HT1080 (cell line): ENCODE results near the gene NKD1. TPM values are rescaled to one million over a fixed set of nuclear protein-coding genes. Genes with fewer than 3 reads are reported as not detected.
A peak's percentile ranks its signal among the peaks of the same experiment; 100 is the strongest.

ENCODE experiments used
- DNase-seq: peaks from one replicate; pipeline ENCODE4 v3.0.0-alpha.2; 2015; ENCODE audit warnings: low read depth
- total RNA-seq: library from RNA; depleted of rRNA; stranded (reverse); fragments of >200 nt; shearing (Covaris generic); gene quantifications from 2 replicates; pipeline ENCODE4 v1.2.3, GENCODE V29; 2014

Gene NKD1
- total RNA-seq, 1 experiment from 2014 or later = 0.10 TPM

- no peak for DNase-seq
Observed at GRCh38 chr16:50519001-50519400, 29.2 kb upstream of the NKD1 start.

DNA sequence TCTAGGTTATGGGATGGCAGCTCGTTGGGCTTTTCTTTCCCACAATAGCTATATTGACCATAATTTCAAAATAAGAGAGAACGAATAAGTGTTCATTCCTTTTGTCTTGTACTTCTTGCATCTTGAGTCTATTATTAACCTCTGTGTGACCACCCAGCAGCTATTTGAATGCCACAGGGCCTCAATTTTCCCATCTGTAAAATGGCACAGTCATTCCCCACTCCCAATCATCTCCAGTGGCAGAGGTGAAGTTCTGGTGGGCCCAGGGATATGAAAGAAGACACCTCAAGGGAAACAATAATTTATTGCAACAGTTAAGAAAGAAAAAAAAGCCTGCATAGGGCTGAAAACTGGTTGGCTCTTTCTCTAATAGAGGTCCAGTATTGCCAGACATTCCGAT is 28.6 kb upstream of the NKD1 start:
- no peak for DNase-seq

GRCh38 chr16:50520451-50521245 is 27.5 kb upstream of the NKD1 start:
- DNase-seq = peak; percentile 8

DNA sequence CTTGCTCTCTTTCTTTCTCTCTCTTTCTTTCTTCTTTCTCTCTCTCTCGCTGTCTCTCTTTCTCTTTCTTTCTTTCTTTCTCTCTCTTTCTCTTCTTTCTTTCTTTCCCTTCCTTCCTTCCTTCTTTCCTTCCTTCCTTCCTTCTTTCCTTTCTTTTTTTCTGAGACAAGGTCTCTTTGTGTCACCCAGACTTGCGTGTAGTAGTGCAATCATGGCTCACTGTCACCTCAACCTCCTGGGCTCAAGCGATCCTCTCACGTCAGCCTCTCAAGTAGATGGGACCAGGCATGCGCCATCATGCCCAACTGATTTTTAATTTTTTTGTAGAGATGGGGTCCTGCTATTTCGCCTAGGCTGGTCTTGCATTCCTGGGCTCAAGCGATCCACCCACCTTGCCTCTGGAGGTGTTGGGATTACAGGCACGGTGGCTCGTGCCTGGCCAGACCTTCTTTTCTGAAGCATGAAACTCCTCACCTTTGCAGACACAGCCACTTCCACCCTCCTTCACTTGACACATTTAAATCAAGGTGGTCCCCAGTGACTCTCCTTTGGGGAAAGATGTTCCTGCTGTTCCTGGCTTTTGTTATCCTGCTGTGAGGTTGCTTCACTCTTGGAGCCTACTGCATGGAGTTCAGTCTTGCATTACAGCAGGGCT is 26.8 kb upstream of the NKD1 start:
- no peak for DNase-seq

DNA sequence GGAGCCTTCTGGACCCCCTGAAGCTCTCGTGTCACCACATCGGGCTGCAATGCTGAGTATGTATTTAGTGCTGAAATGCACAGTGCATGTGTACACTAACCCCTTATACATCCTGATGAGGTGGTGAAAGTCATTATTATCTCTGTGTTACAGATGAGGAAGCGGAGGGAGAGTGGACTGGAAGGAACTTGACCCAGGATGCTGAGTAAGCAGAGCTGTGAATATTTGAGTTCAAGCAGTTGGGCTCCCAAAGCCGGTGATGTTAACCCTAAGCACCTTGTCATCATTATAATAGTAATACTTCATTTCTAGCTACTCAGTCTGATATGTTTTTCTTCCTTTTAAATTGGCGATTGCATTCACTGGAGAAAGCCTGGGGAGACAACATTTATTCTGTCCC is 25.9 kb upstream of the NKD1 start:
- DNase-seq = no peak

DNA sequence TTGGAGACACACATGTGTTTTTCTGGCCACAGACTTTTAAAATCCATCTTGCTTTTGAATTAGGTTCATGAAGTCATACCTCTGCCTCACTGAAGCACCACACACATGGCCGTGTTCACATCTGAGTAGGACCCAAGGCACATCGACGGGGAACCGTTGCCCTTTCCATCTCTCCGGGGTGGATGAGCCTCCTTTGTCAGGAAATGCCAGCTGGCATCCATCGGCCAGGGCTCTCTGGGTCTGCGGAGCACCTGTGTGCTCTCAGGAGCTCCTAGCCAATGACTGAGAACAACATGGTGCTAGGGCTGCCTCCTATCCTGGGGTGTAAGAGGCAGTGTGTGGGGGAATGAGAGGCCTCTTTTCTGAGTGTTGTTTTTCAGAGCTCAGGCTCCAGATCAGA is 24.5 kb upstream of the NKD1 start:
- DNase-seq = no peak

DNA sequence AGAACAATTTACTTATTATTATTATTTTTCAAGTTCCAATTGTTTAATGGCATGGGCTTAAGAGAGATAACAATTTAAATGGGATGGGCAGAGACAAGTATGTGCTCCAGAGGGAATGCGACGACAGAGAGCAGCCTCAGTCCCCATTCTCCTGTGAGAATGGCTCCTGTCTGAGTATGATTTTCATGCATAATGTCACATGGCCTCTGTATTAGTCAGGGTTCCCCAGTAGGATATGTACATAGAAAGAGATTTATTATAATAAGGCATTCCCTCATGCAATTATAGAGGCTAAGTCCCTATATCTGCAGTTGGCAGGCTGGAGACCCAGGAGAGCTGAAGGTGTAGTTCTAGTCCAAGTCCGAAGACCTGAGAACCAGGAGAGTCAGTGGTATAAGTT is 22.9 kb upstream of the NKD1 start:
- no peak for DNase-seq

DNA sequence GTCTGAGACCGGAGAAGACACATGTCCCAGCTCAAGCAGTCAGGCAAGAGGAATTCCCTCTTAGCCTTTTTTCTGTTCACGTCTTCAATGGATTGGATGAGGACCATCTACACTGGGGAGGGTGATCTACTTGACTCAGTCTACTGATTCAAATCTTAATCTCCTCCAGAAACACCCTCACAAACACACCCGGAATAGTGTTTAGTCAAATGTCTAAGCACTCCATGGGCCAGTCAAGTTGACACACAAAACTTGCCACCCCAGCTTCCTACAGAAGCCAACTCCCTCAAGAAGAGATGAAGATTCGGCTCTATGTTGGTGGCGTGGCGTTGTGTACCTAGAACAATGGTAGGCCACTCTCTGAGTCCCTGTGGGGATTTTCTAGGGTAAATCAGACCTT is 22.5 kb upstream of the NKD1 start:
- no peak for DNase-seq

DNA sequence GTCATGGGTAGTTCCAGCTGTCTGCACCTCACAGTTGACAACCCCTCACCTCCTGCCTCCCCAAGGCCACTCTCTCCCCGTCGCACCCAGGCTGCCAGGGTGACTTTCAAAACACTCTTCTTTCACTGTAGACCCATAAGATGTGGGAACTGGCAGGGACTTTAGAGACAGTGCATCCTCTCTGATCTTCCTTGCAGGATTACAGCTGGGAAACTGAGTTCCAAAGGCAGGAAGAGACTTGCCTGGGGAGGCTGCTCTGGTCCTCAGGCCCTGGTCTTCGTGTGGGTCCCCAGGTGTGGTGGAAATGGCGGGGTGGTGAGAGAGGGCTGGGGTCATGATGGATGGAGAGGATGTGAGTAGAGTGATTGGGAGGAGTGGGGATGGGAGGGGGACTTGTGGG is 21.9 kb upstream of the NKD1 start:
- no peak for DNase-seq

DNA sequence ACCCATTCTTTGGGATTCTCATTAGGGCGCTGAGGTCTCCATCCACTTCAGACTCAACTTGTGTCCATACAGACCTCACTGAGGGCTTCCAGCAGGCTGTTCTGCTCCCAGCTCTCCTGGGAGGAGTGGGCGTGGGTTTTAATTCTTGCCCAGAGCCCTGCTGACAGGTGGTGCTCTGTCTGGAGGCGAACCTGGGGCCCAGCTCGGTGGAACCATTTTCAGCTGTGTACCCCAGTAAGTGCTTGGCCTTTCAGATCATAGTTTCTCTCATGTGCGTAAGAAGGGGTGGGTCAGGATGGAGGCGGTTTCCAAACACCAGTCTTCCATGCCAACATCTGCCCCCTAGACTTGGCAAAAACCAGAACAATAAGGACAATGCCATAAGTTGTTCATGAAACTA is 21.4 kb upstream of the NKD1 start:
- no peak for DNase-seq

GRCh38 chr16:50528820-50529219 is 19.4 kb upstream of the NKD1 start:
- no peak for DNase-seq

- DNase-seq = no peak
Observed at GRCh38 chr16:50529334-50529733, 18.9 kb upstream of the NKD1 start.

DNA sequence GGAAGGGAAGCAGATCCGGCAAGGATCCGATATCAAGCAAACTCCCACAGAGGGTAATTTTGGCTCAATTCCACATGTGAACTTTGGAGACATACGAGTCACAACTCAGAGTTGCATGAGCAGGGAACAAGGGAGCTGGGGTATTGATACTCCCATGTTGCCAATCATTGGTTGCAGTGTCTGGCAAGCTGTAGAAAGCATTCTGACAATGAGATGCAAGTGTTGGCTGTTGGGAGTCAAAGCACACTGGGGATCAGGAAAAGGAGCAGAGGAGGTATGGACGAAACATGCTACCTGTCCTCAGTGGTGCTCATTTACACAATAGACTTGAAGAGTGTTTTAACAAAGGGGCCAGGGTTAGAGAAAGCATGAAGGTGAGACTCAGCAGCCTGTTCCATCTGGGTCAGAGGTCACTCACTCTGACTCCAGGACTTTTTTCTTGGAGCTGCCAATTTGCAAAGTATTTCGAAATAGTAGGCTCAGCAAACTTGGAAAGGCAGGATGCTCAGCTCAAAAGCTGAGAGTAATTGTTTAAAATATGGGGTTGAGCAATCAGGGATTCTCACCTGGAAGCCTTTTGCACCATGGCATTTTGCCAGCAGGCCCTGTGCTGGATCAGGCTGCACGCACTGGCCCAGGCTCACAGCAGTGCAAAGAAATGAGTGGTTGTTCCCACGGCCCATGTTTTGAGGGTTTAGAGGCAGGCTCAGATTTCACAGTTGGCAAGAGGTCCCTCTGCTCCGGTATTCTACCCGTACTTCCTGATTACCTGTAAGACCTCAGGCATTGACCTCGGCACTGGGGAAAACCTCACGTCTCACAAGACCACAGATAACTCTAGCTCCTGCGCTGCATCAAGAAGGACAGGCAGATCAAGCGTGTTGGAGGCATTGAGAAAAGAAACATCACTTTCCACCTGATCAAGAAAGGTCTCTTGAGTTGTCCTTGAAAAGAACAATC is 17.6 kb upstream of the NKD1 start:
- DNase-seq = no peak

- no peak for DNase-seq
Observed at GRCh38 chr16:50531359-50531758, 16.8 kb upstream of the NKD1 start.

- no peak for DNase-seq
Observed at GRCh38 chr16:50531901-50532300, 16.3 kb upstream of the NKD1 start.

GRCh38 chr16:50532576-50532975 is 15.6 kb upstream of the NKD1 start:
- DNase-seq = no peak

DNA sequence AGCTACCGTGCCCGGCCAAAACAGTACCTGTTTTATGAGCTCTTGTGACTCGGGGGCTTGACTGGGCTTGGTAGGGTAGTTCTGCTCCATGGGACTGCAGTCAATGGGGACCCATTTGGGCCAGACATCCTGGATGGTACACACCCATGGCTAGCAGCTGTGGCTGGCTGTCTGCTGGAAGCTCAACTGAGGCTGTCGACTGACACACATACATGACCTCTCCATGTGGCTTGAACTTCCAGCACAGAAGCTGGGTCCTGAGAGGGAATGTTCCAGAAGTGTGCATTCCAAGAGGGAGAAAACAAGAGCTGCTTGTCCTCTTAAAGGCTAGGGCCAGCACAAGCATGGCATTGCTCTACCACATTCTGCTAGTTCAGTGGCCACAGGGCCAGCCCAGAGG is 14.9 kb upstream of the NKD1 start:
- DNase-seq = no peak

- no peak for DNase-seq
Observed at GRCh38 chr16:50534091-50534490, 14.1 kb upstream of the NKD1 start.

DNA sequence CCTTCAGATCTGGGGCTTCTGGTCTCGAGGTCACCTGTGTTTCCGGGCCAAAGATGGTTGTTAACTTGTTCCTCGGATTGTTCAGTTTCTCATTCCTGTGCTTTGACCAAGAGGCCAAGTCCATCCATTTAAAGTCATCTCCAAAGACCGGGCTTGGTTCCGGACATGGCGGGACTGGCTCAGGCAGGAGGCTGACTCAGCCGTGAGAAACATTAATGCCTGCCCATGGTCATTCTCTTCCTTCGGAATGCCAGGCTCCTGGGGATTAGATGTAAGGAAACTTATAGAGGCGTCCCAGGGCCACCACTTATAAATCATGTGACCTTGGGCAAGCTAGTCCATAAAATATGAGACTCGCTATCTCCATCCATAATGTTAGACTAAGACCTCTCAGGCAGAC is 13.6 kb upstream of the NKD1 start:
- no peak for DNase-seq

GRCh38 chr16:50534958-50535357 is 13.2 kb upstream of the NKD1 start:
- no peak for DNase-seq

DNA sequence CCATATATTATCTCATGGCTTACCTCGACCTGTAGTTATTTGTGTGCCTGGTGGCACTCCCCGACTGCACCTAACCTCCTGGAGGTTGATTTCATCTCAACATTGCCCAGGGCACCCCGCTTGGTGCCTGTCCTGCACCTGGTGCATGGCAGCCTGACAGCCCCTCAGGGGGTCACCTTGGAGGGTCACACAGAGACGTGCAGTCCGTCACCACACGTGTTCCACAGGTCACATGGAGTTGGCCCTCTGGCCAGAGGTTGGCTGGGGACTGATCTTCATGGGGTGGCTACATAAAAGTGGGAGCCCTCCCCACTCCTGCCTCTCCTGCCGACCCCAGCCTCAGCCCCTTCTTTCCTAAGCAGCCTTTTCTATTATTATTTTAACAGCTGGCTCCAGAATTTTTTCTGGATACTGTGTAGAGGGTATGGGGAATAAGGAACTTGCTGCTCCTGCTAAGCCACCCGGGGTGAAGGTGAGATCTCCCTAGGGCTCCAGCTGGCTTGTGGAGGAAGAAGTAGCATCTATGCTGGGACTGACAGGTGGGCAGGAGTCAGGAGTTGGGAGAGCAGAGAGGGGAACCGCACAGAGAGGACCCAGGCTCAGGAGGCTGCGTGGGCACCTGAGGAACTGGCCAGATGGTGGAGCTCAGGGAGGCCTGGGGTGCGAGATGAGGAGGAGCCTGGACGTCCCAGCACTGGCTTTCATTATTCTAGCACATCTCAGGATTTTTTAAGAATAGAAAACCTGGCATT is 12.5 kb upstream of the NKD1 start:
- no peak for DNase-seq
